ENCODE results near the gene FIGLA. TPM values are rescaled to one million over a fixed set of nuclear protein-coding genes. Genes with fewer than 3 reads are reported as not detected.

The FIGLA gene
- total and polyA plus RNA-seq, 4 experiments from 2014 or later = not detected

GRCh38 chr2:70831861-70832260 lies 41.4 kb upstream of the FIGLA start:
- intact Hi-C loops (cut with micrococcal nuclease) = no loop called here
- no peak for DNase-seq
- H3K36me3 Mint-ChIP-seq = no peaks in the 10 kb centered on the region
- Histone ChIP-seq H3K4me1 (ENCODE audit: insufficient read depth, low read length) (no peaks in the 10 kb centered on the region), H3K27ac (ENCODE audit: low read depth, low read length) (no peak overlapping the region), H3K9me3 (ENCODE audit: control insufficient read depth in 1 of 2, low read length in 2 of 2) (no peaks in the 10 kb centered on the region), H3K36me3 (ENCODE audit: insufficient read depth, low read length) (no peaks in the 10 kb centered on the region), H3K27me3 (ENCODE audit: insufficient read depth, low read length) (no peaks in the 10 kb centered on the region), H3K4me3 (ENCODE audit: low read length in 2 of 2) (no peak overlapping the region)
- ChIA-PET CTCF (ENCODE audit: partially characterized antibody) (no interaction called here), POLR2A (ENCODE audit: partially characterized antibody) (no interaction called here)
- no peak overlapping the region for H3K4me3 Mint-ChIP-seq
- peaks cover 0 to 3% (median under 1%) of the 10 kb centered on the region in 4 donors for H3K4me1 Mint-ChIP-seq
- H3K27ac Mint-ChIP-seq = no peak overlapping the region
- no peaks in the 10 kb centered on the region for H3K9me3 Mint-ChIP-seq
- H3K27me3 Mint-ChIP-seq = peaks cover 5 to 13% of the 10 kb centered on the region in 2 donors

DNA sequence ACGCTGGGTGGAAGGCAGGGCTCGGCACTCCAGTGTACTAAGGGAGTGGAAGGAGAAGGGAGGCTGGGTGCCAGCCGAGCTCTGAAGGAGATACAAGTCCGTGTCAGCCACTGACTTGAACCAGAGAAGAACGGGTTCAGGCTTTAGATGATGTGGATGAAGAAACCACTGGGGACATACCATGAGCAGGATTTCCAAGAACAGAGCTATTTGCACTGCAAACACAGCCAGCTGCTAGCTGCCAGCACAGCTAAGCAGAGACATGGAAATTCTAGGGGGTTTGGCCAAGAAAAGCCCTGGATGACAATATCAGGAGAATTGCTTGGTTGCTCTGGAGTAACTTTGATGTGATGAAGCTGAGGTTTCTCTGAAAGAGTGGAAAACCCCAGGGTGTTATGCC lies 39.9 kb upstream of the FIGLA start:
- no peak for DNase-seq
- Mint-ChIP-seq H3K36me3 (no peaks in the 10 kb centered on the region), H3K27me3 (peaks cover 5 to 11% of the 10 kb centered on the region in 2 donors), H3K4me1 (peaks cover 0 to 3% (median under 1%) of the 10 kb centered on the region in 4 donors), H3K4me3 (no peak overlapping the region), H3K27ac (no peak overlapping the region), H3K9me3 (no peaks in the 10 kb centered on the region)
- no peaks in the 10 kb centered on the region for H3K36me3 ChIP-seq (ENCODE audit: insufficient read depth, low read length)
- H3K4me1 ChIP-seq (ENCODE audit: insufficient read depth, low read length) = no peaks in the 10 kb centered on the region
- no peaks in the 10 kb centered on the region for H3K9me3 ChIP-seq (ENCODE audit: control insufficient read depth in 1 of 2, low read length in 2 of 2)
- ChIA-PET POLR2A (ENCODE audit: partially characterized antibody) (no interaction called here), CTCF (ENCODE audit: partially characterized antibody) (no interaction called here)
- no peaks in the 10 kb centered on the region for H3K27me3 ChIP-seq (ENCODE audit: insufficient read depth, low read length)
- H3K4me3 ChIP-seq (ENCODE audit: low read length in 2 of 2) = no peak overlapping the region
- intact Hi-C loops (cut with micrococcal nuclease) = no loop called here
- no peak overlapping the region for H3K27ac ChIP-seq (ENCODE audit: low read depth, low read length)

- H3K27ac ChIP-seq (ENCODE audit: low read depth, low read length) = no peak overlapping the region
- Mint-ChIP-seq H3K4me1 (peaks cover 0 to 3% (median under 1%) of the 10 kb centered on the region in 4 donors), H3K36me3 (no peaks in the 10 kb centered on the region), H3K27me3 (peaks cover 5 to 14% of the 10 kb centered on the region in 2 donors), H3K4me3 (no peak overlapping the region), H3K9me3 (no peaks in the 10 kb centered on the region), H3K27ac (no peak overlapping the region)
- no peaks in the 10 kb centered on the region for H3K36me3 ChIP-seq (ENCODE audit: insufficient read depth, low read length)
- no peaks in the 10 kb centered on the region for H3K27me3 ChIP-seq (ENCODE audit: insufficient read depth, low read length)
- H3K4me3 ChIP-seq (ENCODE audit: low read length in 2 of 2) = no peak overlapping the region
- DNase-seq = no peak
- H3K4me1 ChIP-seq (ENCODE audit: insufficient read depth, low read length) = no peaks in the 10 kb centered on the region
- CTCF ChIA-PET (ENCODE audit: partially characterized antibody) = no interaction called here
- intact Hi-C loops (cut with micrococcal nuclease) = no loop called here
- H3K9me3 ChIP-seq (ENCODE audit: control insufficient read depth in 1 of 2, low read length in 2 of 2) = no peaks in the 10 kb centered on the region
- POLR2A ChIA-PET (ENCODE audit: partially characterized antibody) = no interaction called here
These were observed 39.5 kb upstream of the FIGLA start for GRCh38 chr2:70829916-70830315.

- ChIA-PET CTCF (ENCODE audit: partially characterized antibody) (interaction anchor here (1.4 kb wide), 1 partner anchor 9 kb away, joined by 3 read pairs; no protein-coding TSS in a partner anchor), POLR2A (ENCODE audit: partially characterized antibody) (no interaction called here)
- intact Hi-C loops (cut with micrococcal nuclease) = no loop called here
- no peak overlapping the region for H3K27ac ChIP-seq (ENCODE audit: low read depth, low read length)
- no peaks in the 10 kb centered on the region for H3K36me3 ChIP-seq (ENCODE audit: insufficient read depth, low read length)
- no peaks in the 10 kb centered on the region for H3K9me3 ChIP-seq (ENCODE audit: control insufficient read depth in 1 of 2, low read length in 2 of 2)
- DNase-seq = no peak
- H3K27me3 Mint-ChIP-seq = peaks cover 5 to 14% of the 10 kb centered on the region in 2 donors
- H3K4me3 ChIP-seq (ENCODE audit: low read length in 2 of 2) = no peak overlapping the region
- H3K36me3 Mint-ChIP-seq = no peaks in the 10 kb centered on the region
- H3K4me1 ChIP-seq (ENCODE audit: insufficient read depth, low read length) = no peaks in the 10 kb centered on the region
- H3K4me3 Mint-ChIP-seq = no peak overlapping the region
- peak overlapping the region in 1 of 7 donors; percentile 12 for H3K27ac Mint-ChIP-seq
- no peaks in the 10 kb centered on the region for H3K27me3 ChIP-seq (ENCODE audit: insufficient read depth, low read length)
- peaks cover 0 to 3% (median 1%) of the 10 kb centered on the region in 4 donors for H3K4me1 Mint-ChIP-seq
- no peaks in the 10 kb centered on the region for H3K9me3 Mint-ChIP-seq
These were observed 38.7 kb upstream of the FIGLA start for GRCh38 chr2:70828914-70829824.

GRCh38 chr2:70828115-70828514 lies 37.7 kb upstream of the FIGLA start:
- H3K4me3 Mint-ChIP-seq = no peak overlapping the region
- no peak overlapping the region for H3K27ac ChIP-seq (ENCODE audit: low read depth, low read length)
- H3K4me1 Mint-ChIP-seq = peaks cover 0 to 4% (median 2%) of the 10 kb centered on the region in 4 donors
- no peak for DNase-seq
- H3K27me3 Mint-ChIP-seq = peaks cover 5 to 14% of the 10 kb centered on the region in 2 donors
- POLR2A ChIA-PET (ENCODE audit: partially characterized antibody) = no interaction called here
- no peaks in the 10 kb centered on the region for H3K9me3 ChIP-seq (ENCODE audit: control insufficient read depth in 1 of 2, low read length in 2 of 2)
- no peak overlapping the region for H3K27ac Mint-ChIP-seq
- no peaks in the 10 kb centered on the region for H3K27me3 ChIP-seq (ENCODE audit: insufficient read depth, low read length)
- H3K36me3 ChIP-seq (ENCODE audit: insufficient read depth, low read length) = no peaks in the 10 kb centered on the region
- no peaks in the 10 kb centered on the region for H3K9me3 Mint-ChIP-seq
- H3K4me3 ChIP-seq (ENCODE audit: low read length in 2 of 2) = no peak overlapping the region
- intact Hi-C loops (cut with micrococcal nuclease) = no loop called here
- no peaks in the 10 kb centered on the region for H3K36me3 Mint-ChIP-seq
- CTCF ChIA-PET (ENCODE audit: partially characterized antibody) = interaction anchor here (1.4 kb wide), 1 partner anchor 8 kb away, joined by 3 read pairs; no protein-coding TSS in a partner anchor
- peaks cover 2% of the 10 kb centered on the region for H3K4me1 ChIP-seq (ENCODE audit: insufficient read depth, low read length)

DNA sequence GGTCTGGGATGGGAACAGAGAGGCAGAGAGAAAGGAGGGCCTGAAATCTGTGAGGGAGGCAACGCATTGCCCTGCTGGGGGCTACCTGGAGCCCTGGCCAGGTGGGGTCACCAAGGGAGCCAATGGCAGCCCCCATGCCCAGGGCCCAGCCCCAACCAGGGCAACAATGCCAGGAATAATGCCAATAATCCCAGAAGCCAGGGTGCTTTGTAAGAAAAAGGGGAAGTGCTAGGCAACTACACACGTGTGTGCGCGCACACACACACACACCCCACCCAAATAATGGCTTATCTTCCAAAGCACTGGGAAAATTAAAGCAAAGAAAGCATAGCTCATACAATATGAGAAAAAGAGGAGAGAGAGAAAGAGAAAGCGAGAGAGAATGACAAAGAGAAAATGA lies 36.9 kb upstream of the FIGLA start:
- H3K4me3 Mint-ChIP-seq = no peak overlapping the region
- no peak overlapping the region for H3K27ac Mint-ChIP-seq
- Histone ChIP-seq H3K27me3 (ENCODE audit: insufficient read depth, low read length) (no peaks in the 10 kb centered on the region), H3K4me3 (ENCODE audit: low read length in 2 of 2) (no peak overlapping the region), H3K36me3 (ENCODE audit: insufficient read depth, low read length) (no peaks in the 10 kb centered on the region), H3K9me3 (ENCODE audit: control insufficient read depth in 1 of 2, low read length in 2 of 2) (no peaks in the 10 kb centered on the region), H3K27ac (ENCODE audit: low read depth, low read length) (no peak overlapping the region), H3K4me1 (ENCODE audit: insufficient read depth, low read length) (peaks cover 10% of the 10 kb centered on the region)
- H3K27me3 Mint-ChIP-seq = peaks cover 5 to 9% of the 10 kb centered on the region in 2 donors
- DNase-seq = no peak
- CTCF ChIA-PET (ENCODE audit: partially characterized antibody) = no interaction called here
- peaks cover 0 to 10% (median 8%) of the 10 kb centered on the region in 4 donors for H3K4me1 Mint-ChIP-seq
- intact Hi-C loops (cut with micrococcal nuclease) = no loop called here
- H3K9me3 Mint-ChIP-seq = no peaks in the 10 kb centered on the region
- POLR2A ChIA-PET (ENCODE audit: partially characterized antibody) = no interaction called here
- no peaks in the 10 kb centered on the region for H3K36me3 Mint-ChIP-seq

- peaks cover 11% of the 10 kb centered on the region for H3K4me1 ChIP-seq (ENCODE audit: insufficient read depth, low read length)
- H3K27me3 ChIP-seq (ENCODE audit: insufficient read depth, low read length) = no peaks in the 10 kb centered on the region
- peaks cover 0 to 12% (median 8%) of the 10 kb centered on the region in 4 donors for H3K4me1 Mint-ChIP-seq
- no peak for DNase-seq
- no peak overlapping the region for H3K27ac ChIP-seq (ENCODE audit: low read depth, low read length)
- H3K27me3 Mint-ChIP-seq = peaks cover 5 to 9% of the 10 kb centered on the region in 2 donors
- H3K4me3 ChIP-seq (ENCODE audit: low read length in 2 of 2) = no peak overlapping the region
- no peaks in the 10 kb centered on the region for H3K36me3 Mint-ChIP-seq
- H3K36me3 ChIP-seq (ENCODE audit: insufficient read depth, low read length) = no peaks in the 10 kb centered on the region
- intact Hi-C loops (cut with micrococcal nuclease) = no loop called here
- ChIA-PET CTCF (ENCODE audit: partially characterized antibody) (no interaction called here), POLR2A (ENCODE audit: partially characterized antibody) (interaction anchor here (0.6 kb wide), 1 partner anchor 1268 kb away, joined by 3 read pairs; no protein-coding TSS in a partner anchor)
- H3K27ac Mint-ChIP-seq = no peak overlapping the region
- H3K9me3 Mint-ChIP-seq = no peaks in the 10 kb centered on the region
- no peak overlapping the region for H3K4me3 Mint-ChIP-seq
- H3K9me3 ChIP-seq (ENCODE audit: control insufficient read depth in 1 of 2, low read length in 2 of 2) = no peaks in the 10 kb centered on the region
These were observed 36.4 kb upstream of the FIGLA start for GRCh38 chr2:70826696-70827350.

Measured in CD4-positive, alpha-beta memory T cell (primary cell).